GM18868 (cell line): Measurements from ENCODE around the gene CHAMP1.

ENCODE experiments used
- ATAC-seq: cut with Tn5 transposase; IDR thresholded peaks from one replicate; pipeline ENCODE4 v1.9.1; 2021; ENCODE audit warnings: mild to moderate bottlenecking, moderate library complexity; ENCODE audit not compliant: unreplicated experiment

Gene CHAMP1

DNA sequence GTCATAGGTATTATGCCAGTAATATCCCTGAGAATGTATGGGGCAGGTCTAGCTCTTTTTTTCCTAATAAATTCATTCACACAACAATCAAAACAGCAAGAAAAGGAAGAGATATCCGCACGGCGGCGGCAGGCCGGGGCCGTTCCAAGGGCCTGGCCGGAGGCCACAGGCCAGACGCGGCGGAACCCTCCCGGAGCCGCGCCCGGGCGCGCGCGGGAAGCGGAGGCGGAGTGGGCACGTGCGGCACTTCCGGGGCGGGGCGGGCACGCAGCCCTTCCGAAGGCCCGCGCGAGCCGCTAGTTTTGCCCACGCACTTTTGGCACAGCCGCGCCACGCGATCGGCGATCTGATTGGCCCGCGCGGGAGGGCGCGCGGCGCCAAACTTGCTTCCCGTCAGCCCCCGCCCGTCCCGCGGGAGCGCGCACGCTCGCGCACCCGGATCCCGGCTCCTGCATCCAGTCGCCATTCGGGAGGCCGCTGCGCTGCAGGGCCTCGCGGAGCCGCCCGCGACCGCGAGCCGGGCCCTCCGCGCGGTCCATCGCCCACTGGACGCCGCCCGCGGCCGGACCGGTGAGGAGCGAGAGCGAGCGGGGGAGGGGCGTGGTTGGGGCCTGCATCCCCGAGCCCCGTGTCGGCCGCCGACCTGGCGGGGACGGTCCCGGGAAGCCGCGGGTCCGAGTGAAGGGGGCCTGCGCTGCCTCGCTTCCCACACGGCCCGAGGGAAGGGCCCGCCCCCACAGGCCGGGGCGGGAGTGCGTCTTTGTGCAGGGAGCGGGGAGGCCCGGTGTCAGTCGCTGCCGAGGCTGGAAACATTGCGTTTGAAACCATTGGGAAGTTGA, at the start of gene CHAMP1:
CHAMP1 (plus strand) TSS at position 430 of the 839 bp plus-strand sequence. CDS start 9,340 bp downstream, outside the sequence.
- ATAC-seq: peak; percentile 81

DNA sequence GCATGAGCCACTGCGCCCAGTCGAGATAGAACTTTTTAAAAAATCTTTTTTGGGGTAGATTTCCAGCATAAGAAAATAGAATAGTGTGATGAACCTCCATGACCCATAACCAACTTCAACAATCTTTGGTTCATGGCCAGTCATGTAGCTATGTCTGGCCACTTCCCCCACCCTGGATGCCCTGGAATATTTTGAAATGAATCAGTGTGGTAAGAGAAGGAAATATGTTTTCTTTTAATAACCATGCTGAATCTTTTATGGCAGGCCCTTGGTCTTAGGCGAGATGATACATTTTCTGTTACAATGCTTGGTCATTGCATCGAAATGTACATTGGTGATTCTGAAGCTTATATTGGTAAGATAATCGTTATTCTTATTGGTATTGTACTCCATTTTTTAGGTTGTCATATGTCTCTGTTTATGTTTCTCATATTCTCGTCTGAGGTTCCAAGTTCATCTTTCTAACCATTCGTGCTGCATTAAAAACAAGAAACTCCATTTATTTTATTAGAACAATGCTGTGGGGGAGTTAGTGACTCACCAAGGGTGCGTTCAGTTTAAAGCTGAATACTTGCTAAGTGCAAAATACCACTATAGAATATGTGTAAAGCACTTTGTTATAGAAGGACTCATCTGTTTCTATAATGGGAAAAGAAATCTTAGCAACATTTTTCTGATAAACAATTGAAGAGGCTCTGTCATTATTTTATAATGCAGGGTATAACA, 49.3 kb upstream of the CHAMP1 start:
- no peak for ATAC-seq

DNA sequence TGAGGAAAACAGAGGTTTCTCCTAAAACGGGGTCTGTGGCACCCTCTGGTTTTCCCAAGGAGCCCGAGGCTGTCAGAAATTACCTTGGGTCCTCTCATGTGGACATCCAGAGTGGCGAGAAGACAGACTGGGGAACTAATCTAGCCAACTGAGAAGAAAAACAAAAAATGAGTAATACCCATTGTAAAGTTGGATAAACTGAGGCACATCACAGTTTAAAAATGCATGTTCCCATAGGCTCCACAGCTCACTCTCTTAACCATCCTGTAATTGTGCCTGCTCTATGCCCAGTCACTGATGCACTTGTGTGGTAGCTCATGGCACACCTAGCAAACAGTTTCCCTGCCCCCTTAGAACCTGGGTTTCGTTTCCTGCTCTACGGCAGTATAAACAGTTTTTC, 48.1 kb upstream of the CHAMP1 start:
- ATAC-seq: no peak

DNA sequence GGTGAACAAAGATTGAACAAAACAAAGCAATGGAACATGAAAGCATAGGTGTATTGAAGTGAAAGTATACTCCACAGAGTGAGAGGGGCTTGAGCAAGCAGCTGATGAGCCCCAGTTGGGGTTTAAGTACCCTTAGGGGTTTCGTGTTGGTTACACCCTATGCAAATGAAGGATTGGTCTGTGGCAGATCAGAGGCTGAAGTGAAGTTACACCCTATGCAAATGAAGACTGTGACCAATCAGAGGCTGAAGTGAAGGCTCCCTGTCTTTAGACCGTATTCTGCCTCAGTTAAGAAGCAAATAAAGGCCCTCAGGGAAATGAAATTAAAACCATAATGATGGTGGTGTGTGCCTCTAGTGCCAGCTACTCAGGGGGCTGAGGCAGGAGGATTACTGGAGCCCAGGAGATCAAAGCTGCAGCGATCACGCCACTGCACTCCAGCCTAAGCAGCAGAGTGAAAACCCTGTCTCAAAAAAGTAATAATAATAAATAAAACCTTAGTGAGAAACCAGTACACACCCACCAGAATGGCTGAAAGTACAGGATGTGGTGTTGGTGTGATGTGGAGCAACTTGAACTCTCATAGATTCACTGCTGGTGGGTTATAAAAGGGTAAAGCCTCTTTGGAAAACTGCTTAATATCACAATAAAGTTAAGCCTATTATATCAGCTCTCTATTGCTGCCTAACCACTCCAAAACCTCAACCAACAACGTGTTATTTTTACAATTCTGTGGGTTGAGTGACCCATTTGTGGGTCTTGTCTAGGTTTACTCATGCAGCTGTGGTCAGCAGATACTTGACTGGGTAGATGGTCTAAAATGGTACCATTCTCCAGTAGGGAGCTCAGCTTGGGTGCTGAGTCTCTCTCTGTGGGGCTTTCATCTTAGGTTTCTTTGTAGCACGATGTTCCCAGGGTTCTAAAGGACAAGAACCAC, 45.7 kb upstream of the CHAMP1 start:
- ATAC-seq: no peak

- no peak for ATAC-seq
These were observed 45.0 kb upstream of the CHAMP1 start for GRCh38 chr13:114269281-114269770.

- ATAC-seq: no peak
These were observed 41.3 kb upstream of the CHAMP1 start for GRCh38 chr13:114272977-114273376.

- ATAC-seq: no peak
These were observed 39.0 kb upstream of the CHAMP1 start for GRCh38 chr13:114275304-114275703.

DNA sequence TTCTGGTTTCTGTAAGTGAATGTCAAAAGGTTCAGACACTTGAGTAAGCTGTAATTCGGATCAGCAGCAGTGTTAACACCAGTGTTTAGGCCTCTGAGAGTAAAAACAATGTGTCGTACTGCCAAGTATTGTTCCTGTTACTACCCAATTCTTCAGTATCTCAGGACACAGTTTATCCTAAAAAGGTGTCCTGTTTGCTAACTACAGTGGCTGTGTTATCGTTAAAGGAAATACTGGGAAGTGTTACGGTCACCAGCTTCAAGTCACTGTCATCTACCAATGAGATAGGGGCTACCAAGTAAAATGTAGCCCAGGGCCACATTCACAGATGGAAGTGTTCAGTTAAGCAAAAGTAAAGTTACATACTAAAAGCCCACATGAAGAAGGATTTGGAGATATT, 35.2 kb upstream of the CHAMP1 start:
- no peak for ATAC-seq

DNA sequence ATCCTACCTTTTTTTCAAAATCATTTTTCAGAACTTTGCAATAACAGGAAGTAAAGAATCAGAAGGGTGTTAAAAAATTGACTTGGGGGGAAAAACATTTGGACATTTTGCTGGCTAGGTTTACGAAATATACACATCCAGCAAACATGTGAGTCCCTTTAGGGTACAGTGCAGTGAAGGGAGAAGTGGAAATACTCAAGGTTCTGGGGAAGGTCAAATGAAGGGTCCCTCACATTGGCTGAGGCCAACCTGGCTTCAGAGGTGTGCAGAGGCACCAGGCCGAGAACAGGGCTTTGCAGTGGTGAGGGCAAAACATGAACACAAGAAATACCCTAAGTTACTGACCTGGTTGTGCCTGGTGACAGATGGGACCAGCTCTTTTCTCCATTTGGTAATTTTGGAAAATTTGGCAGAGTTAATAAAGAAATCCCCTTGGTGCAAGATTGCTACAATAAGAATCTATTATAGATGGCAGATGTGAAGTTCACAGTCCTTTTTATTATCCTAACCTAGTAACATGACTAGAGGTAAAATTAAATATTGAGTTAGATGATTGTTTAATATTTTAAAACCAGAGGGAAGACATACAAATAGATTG, 34.4 kb upstream of the CHAMP1 start:
- ATAC-seq: no peak

DNA sequence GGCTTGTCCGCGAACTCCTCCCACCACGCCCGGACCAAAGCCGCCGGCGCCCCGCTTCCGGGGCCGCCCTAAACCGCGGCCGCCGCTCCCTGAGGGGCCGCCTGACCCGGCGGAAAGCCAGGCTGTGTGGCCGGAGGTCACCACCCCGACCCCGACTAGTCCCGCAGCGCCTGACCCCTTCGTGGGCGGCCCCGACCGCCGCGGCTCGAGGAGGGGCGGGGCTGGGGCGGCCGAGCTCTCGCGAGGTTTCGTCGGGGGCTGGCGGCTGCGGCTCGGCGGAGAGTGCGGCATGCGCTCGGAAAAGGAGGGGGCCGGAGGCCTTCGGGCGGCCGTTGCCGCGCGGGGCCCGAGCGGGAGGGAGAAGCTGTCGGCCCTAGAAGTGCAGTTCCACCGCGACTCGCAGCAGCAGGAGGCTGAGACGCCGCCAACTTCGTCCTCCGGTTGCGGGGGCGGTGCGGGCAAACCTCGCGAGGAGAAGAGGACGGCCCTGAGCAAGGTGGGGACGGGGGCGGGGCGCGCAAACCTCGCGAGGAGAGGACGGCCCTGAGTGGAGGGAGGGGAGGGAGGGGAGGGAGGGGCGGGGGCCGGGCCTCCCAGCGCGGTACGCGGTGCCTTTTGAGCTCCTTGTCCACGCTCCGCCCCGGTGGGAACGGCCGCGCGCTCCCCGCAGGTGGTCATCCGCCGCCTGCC, 32.8 kb upstream of the CHAMP1 start, which contains the start of gene UPF3A:
UPF3A (plus strand) TSS at position 251 of the 690 bp plus-strand sequence; CDS start at position 290, 39 bp downstream.
- ATAC-seq: peak; percentile 63

GRCh38 chr13:114282041-114282670, 32.1 kb upstream of the CHAMP1 start:
- ATAC-seq: peak; percentile 65

DNA sequence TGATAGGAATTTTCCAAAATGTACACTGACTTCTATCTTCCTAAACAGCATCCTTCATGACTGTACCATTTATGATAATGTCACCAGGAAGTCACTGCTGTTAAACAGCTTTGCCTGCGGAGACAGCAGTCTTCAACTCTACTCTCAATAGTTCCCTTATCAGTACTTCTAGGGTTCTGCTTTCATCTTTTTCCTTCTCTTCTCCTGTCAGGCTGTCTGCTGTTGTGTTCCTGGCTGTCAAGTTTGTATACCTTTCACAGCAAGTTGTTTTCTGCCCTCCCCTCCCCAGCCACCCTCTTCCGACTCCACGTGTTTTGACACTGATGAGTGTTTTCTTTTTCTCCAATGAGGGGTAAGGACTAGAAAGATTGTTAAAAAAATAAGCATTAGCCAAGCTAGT, 30.7 kb upstream of the CHAMP1 start:
- no peak for ATAC-seq

GRCh38 chr13:114284680-114285079, 29.6 kb upstream of the CHAMP1 start:
- ATAC-seq: no peak

DNA sequence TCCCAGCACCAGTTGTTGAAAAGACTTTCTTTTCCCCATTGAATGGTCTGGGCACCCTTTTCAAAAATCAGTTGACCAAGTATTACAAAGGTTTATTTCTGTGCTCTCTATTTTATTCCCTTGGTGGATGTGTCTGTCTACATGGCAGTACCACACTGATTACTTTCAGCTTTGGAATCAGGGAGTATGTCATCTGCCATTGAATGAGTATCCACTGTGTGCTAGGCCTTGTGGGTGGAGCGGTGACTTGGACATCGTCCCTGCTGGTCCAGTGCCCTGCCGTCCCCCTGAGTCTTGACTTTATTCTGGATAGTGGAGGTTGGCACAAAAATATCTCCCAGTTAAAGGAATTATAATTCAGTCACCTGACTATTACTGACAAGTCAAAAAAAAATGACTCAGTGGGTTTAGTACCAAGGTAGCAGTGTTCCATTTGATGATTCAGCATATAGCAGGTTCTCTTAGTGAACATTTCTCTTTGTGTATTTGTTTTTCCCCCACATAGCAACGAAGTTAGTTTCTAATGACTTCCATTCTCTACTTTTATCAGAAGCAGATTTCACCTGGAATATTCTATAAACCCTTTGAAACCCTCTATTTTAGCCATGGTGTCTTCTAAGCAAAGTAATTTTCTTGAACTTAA, 29.0 kb upstream of the CHAMP1 start:
- no peak for ATAC-seq

- ATAC-seq: no peak
These were observed 27.5 kb upstream of the CHAMP1 start for GRCh38 chr13:114286808-114287207.

GRCh38 chr13:114288157-114288591, 26.1 kb upstream of the CHAMP1 start:
- no peak for ATAC-seq

DNA sequence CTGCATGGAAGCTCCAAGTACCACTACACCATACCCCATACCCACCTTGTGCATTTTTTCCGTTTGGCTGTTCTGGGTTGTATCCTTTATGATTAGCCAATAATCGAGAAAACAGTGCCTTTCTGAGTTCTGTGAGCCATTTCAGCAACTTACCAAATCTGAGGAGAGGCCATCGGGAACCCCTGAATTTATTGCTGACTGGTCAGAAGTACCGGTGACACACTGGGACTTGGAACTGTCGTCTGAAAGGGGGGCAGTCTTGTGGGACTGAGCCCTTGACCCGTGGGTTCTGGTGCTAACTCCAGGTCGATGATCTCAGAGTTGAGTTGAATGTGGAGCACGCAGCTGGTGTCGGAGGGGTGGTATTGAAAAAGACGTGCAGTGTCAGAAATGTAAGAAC, 17.9 kb upstream of the CHAMP1 start:
- no peak for ATAC-seq

DNA sequence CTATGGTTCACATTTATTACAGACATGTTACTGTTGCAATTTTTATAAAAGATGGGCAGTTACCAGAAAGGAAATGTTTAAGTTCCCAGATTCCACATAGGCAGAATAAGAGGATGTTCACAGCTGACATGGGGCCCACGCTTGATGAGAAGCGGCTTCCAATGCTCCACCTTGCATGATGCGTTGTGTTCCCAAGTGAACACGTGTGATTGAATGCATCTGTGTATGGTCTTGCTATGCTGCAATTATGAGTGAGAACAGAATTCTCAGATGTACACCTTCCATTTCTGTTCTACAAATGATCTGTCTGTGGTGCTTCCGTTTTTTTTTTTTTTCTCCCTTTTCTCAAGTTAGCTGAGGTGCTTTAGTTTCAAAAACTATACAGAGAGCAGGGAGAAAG, 17.4 kb upstream of the CHAMP1 start:
- no peak for ATAC-seq

- ATAC-seq: no peak
These were observed 15.4 kb upstream of the CHAMP1 start for GRCh38 chr13:114298866-114299265.
